ENCODE results near the gene DOCK8. TPM values are rescaled to one million over a fixed set of nuclear protein-coding genes. Genes with fewer than 3 reads are reported as not detected.

Gene DOCK8
- total and polyA plus RNA-seq, 2 of the 13 experiments (the other 11 are each of a cell fraction or from before 2014, with no cell fraction given) = 0.28 to 0.38 TPM

GRCh38 chr9:489198-490197, 274.8 kb downstream of the DOCK8 start (continued):
- TF ChIP-seq MIXL1 (CRISPR knock-in tag; IDR thresholded peaks at IDR 0.05) (peak; percentile 40; the same call in 1 of the 2 replicates), REL (CRISPR knock-in tag; conservative IDR thresholded peaks at IDR 0.05) (no peak), MYPOP (CRISPR knock-in tag; IDR thresholded peaks at IDR 0.05) (peak; percentile 26; the same call in 1 of the 2 replicates), RFXAP (CRISPR knock-in tag; IDR thresholded peaks at IDR 0.05; ENCODE audit: borderline replicate concordance) (no peak), ZHX2 (IDR thresholded peaks at IDR 0.05; ENCODE audit: low read depth) (no peak), ZHX2 (CRISPR knock-in tag; IDR thresholded peaks at IDR 0.05; ENCODE audit: borderline replicate concordance) (no peak), ZNF576 (CRISPR knock-in tag; IDR thresholded peaks at IDR 0.05) (no peak), HHEX (CRISPR knock-in tag; IDR thresholded peaks at IDR 0.05) (peak; percentile 89), ZNF414 (CRISPR knock-in tag; IDR thresholded peaks at IDR 0.05) (no peak), KLF12 (CRISPR knock-in tag; IDR thresholded peaks at IDR 0.05; ENCODE audit: borderline replicate concordance) (no peak), ESRRA (CRISPR knock-in tag; IDR thresholded peaks at IDR 0.05; ENCODE audit: low read depth) (no peak), ZNF446 (CRISPR knock-in tag; IDR thresholded peaks at IDR 0.05) (no peak), NCOR1 (IDR thresholded peaks at IDR 0.05; ENCODE audit: borderline replicate concordance, low read length) (peak; percentile 38; the same call in 1 of the 2 replicates), ZNF501 (CRISPR knock-in tag; IDR thresholded peaks at IDR 0.05) (no peak), ISL2 (CRISPR knock-in tag; IDR thresholded peaks at IDR 0.05) (peak; percentile 43; the same call in 1 of the 2 replicates), ZNF713 (CRISPR knock-in tag; IDR thresholded peaks at IDR 0.05) (no peak), SRF (IDR thresholded peaks at IDR 0.05; ENCODE audit: low read depth, low read length) (no peak), CENPT (CRISPR knock-in tag; IDR thresholded peaks at IDR 0.05; ENCODE audit: low read depth) (no peak), GATAD2A (CRISPR knock-in tag; IDR thresholded peaks at IDR 0.05) (peak; percentile 35), RFXANK (CRISPR knock-in tag; IDR thresholded peaks at IDR 0.05) (no peak), SUZ12 (IDR thresholded peaks at IDR 0.05; ENCODE audit: low read depth, low read length) (no peak), ZNF629 (CRISPR knock-in tag; conservative IDR thresholded peaks at IDR 0.05) (no peak), PPARG (CRISPR knock-in tag; conservative IDR thresholded peaks at IDR 0.05) (0 out of 2 replicates have a peak, but pooled peaks have one; percentile 24), ERF (CRISPR knock-in tag; IDR thresholded peaks at IDR 0.05) (no peak)
